ENCODE measurements around the gene CLPX.
"Not testable (repeated sequence)": the region's sequence is repeated elsewhere in the genome, so short reads cannot be mapped to it uniquely, and the experiment has no call there.

The CLPX gene

GRCh38 chr15:65164139-65164538 lies 21.0 kb downstream of the CLPX start:
- no peak for DNase-seq

DNA sequence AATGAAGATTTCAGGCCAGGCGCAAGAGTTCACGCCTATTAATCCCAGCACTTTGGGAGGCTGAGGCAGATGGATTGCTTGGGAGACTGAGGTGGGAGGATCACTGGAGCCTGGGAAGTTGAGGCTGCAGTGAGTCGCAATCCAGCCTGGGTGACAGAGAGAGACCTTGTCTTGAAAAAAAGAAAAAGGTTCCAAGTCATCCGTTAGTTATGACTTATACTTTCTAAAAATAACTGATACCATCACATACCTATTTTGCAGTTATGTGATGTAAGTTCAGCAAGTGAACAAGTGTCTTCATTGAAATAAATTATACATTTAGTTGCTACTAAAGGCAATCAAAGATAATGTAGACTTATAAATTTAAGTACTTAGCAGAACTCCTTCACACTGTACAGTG lies 22.1 kb downstream of the CLPX start:
- no peak for DNase-seq

DNA sequence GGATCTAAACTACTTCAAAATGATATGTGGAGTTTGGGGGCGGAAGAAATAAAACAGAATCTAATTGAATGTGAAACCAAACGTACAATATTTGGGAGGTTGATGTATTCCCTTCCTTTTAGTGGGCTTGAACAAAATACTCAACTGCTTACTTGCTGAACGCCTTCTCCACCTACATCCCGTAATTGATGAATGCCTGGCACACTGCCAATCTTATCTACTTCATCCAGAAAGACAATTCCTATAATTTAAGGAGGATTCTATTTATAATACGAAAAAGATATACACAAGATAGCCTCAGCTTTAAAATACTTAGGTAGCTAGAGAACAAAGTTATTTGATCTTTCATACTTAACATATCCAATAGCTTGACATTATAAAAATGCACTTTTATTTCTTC lies 28.4 kb downstream of the CLPX start:
- DNase-seq, result no peak

- no peak for DNase-seq
These were observed 30.4 kb downstream of the CLPX start for GRCh38 chr15:65154720-65155119.

DNA sequence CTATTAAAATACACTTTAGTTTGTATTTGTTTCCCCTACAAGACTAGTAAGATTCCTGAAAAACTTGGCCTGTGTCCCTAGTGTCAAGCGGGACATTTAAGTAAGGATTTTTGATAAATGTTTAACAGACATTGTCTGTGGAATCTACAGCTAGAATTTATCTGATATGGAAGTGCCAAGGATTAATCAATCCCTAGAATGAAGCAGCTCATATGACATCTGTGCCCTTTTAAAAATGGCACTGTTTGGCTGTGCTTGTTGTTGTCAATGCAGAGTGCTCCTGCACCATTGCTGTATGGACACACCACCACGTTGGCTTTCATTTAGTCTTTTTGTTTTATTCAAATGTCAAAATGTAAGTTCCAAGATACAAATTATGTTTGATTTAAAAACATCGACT lies 37.2 kb downstream of the CLPX start:
- no peak for DNase-seq

GRCh38 chr15:65146438-65146837 lies 38.7 kb downstream of the CLPX start:
- DNase-seq, result no peak

DNA sequence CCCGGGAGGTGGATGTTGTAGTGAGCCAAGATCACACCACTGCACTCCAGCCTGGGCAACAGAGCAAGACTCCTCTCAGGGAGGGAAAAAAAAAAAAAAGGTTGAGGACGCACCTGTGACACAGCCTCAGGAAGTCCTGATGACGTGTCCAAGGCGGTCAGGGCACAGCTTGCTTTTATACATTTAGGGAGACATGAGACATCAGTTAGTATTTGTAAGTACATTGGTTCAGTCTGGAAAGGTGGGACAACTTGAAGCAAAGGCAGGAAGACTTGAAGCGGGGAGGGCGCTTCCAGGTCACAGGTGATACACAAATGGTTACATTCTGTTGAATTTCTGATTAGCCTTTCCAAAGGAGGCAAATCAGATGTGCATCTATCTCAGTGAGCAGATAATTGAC lies 46.5 kb downstream of the CLPX start:
- DNase-seq, result not testable (repeated sequence)

DNA sequence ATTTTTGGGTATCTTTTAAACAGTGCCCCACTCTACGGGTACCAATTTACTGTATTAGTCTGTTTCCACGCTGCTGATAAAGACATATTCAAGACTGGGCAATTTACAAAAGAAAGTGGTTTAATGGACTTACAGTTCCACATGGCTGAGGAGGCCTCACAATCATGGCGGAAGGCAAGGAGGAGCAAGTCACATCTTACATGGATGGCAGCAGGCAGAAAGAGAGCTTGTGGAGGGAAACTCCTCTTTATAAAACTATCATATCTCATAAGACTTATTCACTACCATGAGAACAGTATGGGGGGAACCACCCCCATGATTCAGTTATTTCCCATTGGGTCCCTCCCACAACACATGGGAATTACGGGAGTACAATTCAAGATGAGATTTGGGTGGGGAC lies 47.2 kb downstream of the CLPX start:
- DNase-seq, result not testable (repeated sequence)

DNA sequence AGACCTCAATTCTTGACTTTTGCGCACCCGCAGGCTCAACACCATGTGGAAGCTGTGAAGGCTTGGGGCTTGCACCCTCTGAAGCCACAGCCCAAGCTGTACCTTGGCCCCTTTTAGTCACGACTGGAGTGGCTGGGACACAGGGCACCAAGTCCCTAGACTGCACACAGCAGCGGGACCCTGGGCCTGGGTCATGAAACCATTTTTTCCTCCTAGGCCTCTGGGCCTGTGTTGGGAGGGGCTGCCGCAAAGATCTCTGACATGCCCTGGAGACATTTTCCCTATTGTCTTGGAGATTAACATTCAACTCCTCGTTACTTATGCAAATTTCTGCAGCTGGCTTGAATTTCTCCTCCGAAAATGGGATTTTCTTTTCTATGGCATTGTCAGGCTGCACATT lies 48.1 kb downstream of the CLPX start:
- DNase-seq, result not testable (repeated sequence)

GRCh38 chr15:65134538-65134937 lies 50.6 kb downstream of the CLPX start:
- no peak for DNase-seq

DNA sequence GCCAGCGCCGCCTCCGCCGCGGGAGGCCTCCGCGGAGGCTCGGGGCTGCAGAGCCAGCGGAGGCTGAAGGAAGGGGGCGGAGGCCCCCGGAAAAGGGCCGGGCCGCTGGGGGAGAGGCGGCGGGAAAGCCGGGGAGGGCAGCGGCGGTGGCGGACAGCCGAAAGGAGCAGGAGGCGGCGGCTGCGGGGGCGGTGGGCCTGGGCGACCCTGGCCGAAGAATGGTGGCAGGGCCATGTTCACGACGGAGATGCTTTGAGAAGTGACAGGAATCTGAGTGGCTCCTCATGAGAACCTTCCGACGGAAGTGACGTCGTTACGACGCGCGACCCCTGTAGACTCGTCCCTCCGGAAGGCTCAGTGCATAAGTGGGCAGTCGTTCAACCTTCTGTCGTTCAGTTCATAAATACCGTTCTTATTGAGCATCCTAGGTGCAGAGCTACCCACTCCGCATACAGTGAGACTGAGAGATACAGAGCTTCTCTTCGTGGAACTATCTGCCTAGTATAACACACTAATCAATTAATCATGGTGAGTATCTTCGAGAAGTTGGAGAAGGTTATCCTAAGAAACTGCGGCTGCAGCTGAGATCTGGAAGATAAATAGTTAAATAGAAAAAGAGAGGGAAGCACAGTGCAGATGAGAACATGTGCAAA lies 51.5 kb downstream of the CLPX start, which contains the start of gene PDCD7:
TSS of gene PDCD7 (minus strand) at position 261 of the 653 bp plus-strand sequence. CDS start at position 234, 27 bp downstream.
- peak; percentile 60 for DNase-seq

DNA sequence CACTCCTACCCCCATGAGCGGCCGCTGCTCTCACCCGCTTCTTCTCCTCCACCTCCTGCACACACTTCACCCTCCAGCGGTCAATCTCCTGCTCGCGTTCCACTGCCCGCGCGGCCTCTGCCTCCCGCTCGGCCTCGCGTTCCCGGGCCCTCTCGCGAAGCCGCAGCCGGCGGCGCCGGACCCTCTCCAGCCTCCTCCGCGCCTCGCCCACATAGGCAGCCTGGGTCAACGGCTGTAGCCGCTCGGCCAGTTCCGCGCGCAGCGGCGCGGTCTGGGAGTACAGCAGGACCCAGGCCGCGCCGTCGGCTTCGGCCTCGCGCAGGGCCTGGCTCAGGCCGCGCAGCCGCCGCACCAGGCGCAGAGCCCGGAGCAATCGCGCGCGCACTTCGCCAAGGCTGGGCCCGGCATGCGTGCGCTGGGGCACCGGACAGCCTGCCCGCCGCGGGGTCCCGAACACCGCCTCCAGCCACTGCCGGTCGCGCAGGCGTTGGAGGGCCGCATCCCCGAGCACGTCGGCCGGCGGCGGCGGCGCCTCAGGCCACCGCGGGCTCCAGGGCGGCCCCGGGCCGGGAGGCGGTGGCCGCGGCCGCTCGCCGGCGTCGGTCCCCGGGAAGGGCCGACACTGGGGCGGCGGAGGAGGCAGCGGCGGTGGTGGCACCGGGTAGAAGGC lies 52.1 kb downstream of the CLPX start:
- no peak for DNase-seq

DNA sequence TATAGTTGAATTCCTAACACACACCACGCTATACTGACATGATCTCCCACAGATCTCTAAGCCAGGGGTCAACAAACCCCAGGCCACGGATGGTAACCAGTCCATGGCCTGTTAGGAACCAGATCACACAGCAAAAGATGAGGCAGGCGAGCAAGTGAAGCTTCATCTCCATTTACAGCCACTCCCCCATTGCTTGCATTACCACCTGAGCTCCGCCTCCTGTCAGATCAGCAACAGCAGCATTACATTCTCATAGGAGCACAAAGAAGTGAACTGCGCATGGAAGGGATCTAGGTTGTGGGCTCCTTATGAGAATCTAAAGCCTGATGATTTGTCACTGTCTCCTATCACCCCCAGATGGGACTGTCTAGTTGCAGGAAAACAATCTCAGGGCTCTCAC lies 54.2 kb downstream of the CLPX start:
- DNase-seq, result no peak

- DNase-seq, result peak; percentile 24
These were observed 69.6 kb downstream of the CLPX start for GRCh38 chr15:65115542-65115941.

- DNase-seq, result no peak
These were observed 70.1 kb downstream of the CLPX start, which contains the start of gene UBAP1L for GRCh38 chr15:65115086-65115485. UBAP1L (minus strand) TSS chr15:65115200; CDS start chr15:65106215, 8,985 bp downstream.

GRCh38 chr15:65110676-65111292 lies 74.4 kb downstream of the CLPX start:
- DNase-seq, result no peak

DNA sequence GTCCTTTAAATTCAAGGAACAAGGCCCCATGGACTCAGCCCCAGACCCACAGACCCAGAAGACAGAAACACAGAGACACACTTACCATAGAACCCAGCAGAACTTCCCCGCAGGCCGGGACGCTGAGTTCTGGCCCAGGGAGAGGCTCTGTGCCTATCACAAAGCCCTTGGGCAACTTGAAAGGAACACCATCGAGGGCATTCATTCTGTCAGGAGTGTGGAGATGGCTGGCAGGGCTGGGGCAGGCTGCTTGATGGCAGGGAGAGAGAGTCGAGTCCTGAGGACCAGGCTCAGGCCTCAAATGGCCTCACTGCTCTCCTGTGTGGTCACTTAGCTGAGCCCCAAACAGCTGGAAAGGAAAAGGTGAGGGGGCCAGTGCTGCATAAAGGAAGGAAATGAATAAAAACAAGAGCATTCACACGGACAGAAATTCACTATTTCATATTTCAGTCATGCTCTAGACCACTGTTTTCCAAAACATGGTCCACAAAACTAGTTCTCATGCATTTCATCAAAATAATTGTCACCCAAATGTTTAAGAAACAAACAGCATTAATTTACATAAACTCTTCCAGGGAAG lies 79.0 kb downstream of the CLPX start:
- DNase-seq, result no peak

GRCh38 chr15:65105038-65105437 lies 80.1 kb downstream of the CLPX start:
- DNase-seq, result no peak

- DNase-seq, result no peak
These were observed 82.2 kb downstream of the CLPX start for GRCh38 chr15:65102912-65103311.

DNA sequence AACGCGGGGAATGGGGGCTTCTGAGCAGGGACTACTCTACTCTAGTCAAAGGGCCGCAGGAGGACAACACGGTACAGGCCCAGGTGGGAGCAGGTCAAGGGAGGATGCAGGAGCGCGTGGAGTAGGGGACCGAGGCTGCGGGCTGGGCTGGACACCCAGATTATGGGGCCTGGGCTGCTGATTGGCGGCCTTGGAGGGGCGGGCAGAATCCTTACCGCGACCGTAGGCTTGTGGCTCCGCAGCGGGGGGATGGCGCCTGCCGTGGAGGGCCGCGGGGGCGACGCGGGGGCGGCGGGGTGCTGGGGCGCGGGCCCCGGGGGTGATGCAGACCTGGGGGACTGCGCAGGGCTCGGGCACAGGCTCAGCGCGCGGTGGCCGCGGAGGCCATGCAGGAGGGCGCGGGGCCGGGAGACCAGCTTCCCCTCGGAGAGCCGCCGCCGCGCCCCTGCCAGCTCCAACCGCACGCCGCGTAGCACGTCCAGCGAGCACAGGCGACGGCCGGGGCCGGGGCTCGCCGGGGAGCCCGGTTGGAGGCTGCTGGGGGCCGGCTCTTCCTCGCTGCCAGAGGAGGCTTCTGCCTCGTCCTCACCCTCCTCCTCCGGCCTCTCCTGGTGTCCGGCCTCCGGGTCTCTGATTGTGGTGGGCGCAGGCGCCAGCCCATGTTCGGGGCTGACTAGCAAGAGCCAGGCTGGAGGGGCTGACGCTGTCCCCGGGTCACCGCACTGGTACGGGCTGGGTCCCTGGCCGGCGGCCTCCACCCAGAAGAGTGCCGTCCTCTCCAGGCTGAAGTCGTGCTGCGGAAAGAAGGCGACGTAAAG lies 83.0 kb downstream of the CLPX start:
- DNase-seq, result no peak

- no peak for DNase-seq
These were observed 83.7 kb downstream of the CLPX start for GRCh38 chr15:65101411-65101890.

- no peak for DNase-seq
These were observed 84.7 kb downstream of the CLPX start for GRCh38 chr15:65100442-65100841.

- DNase-seq, result not testable (repeated sequence)
These were observed 85.3 kb downstream of the CLPX start for GRCh38 chr15:65099801-65100200.

All from NCI-H1417 treated with DMSO at 0.1 percent for 48 hours (cell line).